Osteocyte (in vitro differentiated cells): ENCODE measurements around the gene METTL6. TPM values are rescaled to one million over a fixed set of nuclear protein-coding genes. Genes with fewer than 3 reads are reported as not detected.

Experiments used
- DNase-seq: peaks from one replicate; pipeline ENCODE4 v3.0.0; 2021; ENCODE audit warnings: mixed read lengths; ENCODE audit not compliant: unreplicated experiment; ENCODE audit errors: extremely low spot score
- H3K27ac Mint-ChIP-seq: one replicate; pipeline ENCODE4 v1.8.0; 2021; ENCODE audit warnings: mild to moderate bottlenecking, mixed read lengths; ENCODE audit not compliant: unreplicated experiment
- H3K27me3 Mint-ChIP-seq: one replicate; pipeline ENCODE4 v1.8.0; 2021; ENCODE audit warnings: mixed read lengths; ENCODE audit not compliant: unreplicated experiment
- H3K36me3 Mint-ChIP-seq: one replicate; pipeline ENCODE4 v1.8.0; 2021; ENCODE audit warnings: mixed read lengths; ENCODE audit not compliant: unreplicated experiment
- H3K4me1 Mint-ChIP-seq: one replicate; pipeline ENCODE4 v1.8.0; 2021; ENCODE audit warnings: mixed read lengths; ENCODE audit not compliant: unreplicated experiment
- H3K4me3 Mint-ChIP-seq: one replicate; pipeline ENCODE4 v1.8.0; 2021; ENCODE audit warnings: mild to moderate bottlenecking, moderate library complexity, mixed read lengths; ENCODE audit not compliant: unreplicated experiment
- H3K9me3 Mint-ChIP-seq: one replicate; pipeline ENCODE4 v1.8.0; 2021; ENCODE audit warnings: mixed read lengths; ENCODE audit not compliant: unreplicated experiment
- long read RNA-seq: library from polyadenylated mRNA; unstranded; transcript quantifications from one replicate; pipeline ENCODE4 v2.0.0, GENCODE V29; 2021
- total RNA-seq: library from RNA; stranded (reverse); gene quantifications from 2 replicates; pipeline ENCODE4 v1.2.1, GENCODE V29; 2021
- TF ChIP-seq, protein P1 (sequence below): fragments of 200-600 bp; sonication (generic); IDR thresholded peaks from 2 replicates; pipeline ENCODE4 v1.5.0; 2021; ENCODE audit warnings: antibody characterized with exemption, mild to moderate bottlenecking, moderate library complexity

METTL6 gene, protein sequence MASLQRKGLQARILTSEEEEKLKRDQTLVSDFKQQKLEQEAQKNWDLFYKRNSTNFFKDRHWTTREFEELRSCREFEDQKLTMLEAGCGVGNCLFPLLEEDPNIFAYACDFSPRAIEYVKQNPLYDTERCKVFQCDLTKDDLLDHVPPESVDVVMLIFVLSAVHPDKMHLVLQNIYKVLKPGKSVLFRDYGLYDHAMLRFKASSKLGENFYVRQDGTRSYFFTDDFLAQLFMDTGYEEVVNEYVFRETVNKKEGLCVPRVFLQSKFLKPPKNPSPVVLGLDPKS
- total RNA-seq: 20.5 and 23.9 TPM in 2 replicates
- long read RNA-seq, full-length matches to known transcripts: 23 of 62 reads
- long read RNA-seq, partial matches to known transcripts: 17 of 62 reads
- long read RNA-seq, other reads (novel, unspliced or antisense): 22 of 62 reads

- Mint-ChIP-seq H3K27ac (peak within 1 kb of the TSS; percentile 93), H3K27me3 (no peaks in the 10 kb centered on the region), H3K9me3 (no peaks in the 10 kb centered on the region), H3K4me3 (peak within 1 kb of the TSS; percentile 94), H3K4me1 (peaks cover 36% of the 10 kb centered on the region), H3K36me3 (peaks cover 19% of the 10 kb centered on the region)
- TF ChIP-seq, protein P1, sequence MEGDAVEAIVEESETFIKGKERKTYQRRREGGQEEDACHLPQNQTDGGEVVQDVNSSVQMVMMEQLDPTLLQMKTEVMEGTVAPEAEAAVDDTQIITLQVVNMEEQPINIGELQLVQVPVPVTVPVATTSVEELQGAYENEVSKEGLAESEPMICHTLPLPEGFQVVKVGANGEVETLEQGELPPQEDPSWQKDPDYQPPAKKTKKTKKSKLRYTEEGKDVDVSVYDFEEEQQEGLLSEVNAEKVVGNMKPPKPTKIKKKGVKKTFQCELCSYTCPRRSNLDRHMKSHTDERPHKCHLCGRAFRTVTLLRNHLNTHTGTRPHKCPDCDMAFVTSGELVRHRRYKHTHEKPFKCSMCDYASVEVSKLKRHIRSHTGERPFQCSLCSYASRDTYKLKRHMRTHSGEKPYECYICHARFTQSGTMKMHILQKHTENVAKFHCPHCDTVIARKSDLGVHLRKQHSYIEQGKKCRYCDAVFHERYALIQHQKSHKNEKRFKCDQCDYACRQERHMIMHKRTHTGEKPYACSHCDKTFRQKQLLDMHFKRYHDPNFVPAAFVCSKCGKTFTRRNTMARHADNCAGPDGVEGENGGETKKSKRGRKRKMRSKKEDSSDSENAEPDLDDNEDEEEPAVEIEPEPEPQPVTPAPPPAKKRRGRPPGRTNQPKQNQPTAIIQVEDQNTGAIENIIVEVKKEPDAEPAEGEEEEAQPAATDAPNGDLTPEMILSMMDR: peak; percentile 32
- DNase-seq: peak; percentile 90
Measured at GRCh38 chr3:15427182-15427880, at the start of gene METTL6, which contains the start of gene EAF1. Gene METTL6, minus strand, starts transcription at chr3:15427544. Its CDS starts 1,033 bp downstream, at chr3:15426511. Gene EAF1, plus strand, starts transcription at chr3:15427598. Its CDS starts 182 bp downstream, at chr3:15427780.

DNA sequence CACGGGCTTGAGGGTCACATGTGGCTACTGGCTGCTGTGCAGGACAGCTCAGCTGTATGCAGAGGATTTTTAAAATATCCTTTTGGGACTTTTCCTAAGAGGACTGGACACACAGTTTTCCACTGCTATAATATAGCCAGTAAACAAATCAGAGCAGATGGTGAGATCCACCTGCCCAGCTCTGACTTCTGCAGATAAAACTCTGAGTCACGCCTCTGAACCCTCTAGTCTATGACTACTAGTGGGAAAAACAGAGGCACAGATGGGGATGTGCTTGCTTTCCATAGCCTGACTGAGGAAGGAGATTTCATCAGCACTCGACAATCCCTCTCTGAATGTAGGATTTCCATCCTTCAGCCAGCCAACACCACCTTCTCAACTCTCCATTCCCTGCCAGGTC is 49.0 kb upstream of the METTL6 start:
- no peaks in the 10 kb centered on the region for H3K4me1 Mint-ChIP-seq
- peaks cover under 1% of the 10 kb centered on the region for H3K27me3 Mint-ChIP-seq
- DNase-seq: no peak
- TF ChIP-seq, protein P1: no peak
- no peak overlapping the region for H3K4me3 Mint-ChIP-seq
- H3K9me3 Mint-ChIP-seq: peaks cover 4% of the 10 kb centered on the region
- H3K36me3 Mint-ChIP-seq: no peaks in the 10 kb centered on the region
- H3K27ac Mint-ChIP-seq: no peak overlapping the region

DNA sequence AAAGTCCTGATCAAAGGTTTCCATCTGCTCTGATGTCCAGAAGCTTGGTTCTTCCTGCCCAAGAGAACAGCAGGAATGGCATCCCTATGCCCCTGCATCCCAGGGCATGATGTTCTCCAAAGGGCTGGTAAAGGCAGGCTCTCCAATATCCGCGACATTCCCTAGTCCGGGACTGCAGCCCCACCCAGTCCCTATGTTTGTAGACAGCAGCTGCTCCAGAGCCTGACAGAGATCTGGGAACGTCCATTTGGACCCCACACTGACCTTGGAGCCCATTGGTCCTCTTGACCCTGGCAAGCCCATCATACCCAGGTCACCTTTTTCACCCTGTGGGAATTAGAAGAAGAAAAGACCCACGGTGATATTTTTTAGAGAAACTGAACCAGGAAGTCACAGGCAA is 47.8 kb upstream of the METTL6 start:
- Mint-ChIP-seq H3K4me1 (no peaks in the 10 kb centered on the region), H3K9me3 (no peaks in the 10 kb centered on the region), H3K4me3 (no peak overlapping the region), H3K36me3 (no peaks in the 10 kb centered on the region), H3K27ac (no peak overlapping the region), H3K27me3 (peaks cover 3% of the 10 kb centered on the region)
- TF ChIP-seq, protein P1: no peak
- DNase-seq: no peak

- no peak for DNase-seq
- peaks cover 3% of the 10 kb centered on the region for H3K27me3 Mint-ChIP-seq
- H3K27ac Mint-ChIP-seq: no peak overlapping the region
- no peaks in the 10 kb centered on the region for H3K36me3 Mint-ChIP-seq
- TF ChIP-seq, protein P1: no peak
- H3K4me3 Mint-ChIP-seq: no peak overlapping the region
- no peaks in the 10 kb centered on the region for H3K9me3 Mint-ChIP-seq
- H3K4me1 Mint-ChIP-seq: no peaks in the 10 kb centered on the region
Measured at GRCh38 chr3:15471861-15472260, 44.5 kb upstream of the METTL6 start.

DNA sequence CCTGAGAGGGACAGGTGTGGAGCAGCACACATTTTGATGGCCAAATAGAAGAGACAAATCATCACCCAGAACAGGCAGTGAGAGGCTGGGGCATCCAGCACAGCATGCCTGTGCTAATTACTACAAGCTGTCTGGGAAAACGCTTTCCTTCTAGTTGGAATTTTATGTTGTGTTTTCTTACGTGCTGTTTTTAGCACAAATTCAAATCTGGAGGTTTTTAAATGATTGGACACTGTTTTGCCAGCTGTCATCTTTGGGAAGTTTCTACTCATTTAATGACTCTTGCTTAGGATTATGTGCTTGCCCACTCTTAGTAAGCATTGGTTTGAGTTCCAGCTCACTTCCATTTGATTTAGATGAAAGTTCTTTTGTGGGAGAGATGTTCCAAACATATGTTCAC is 43.5 kb upstream of the METTL6 start:
- H3K4me1 Mint-ChIP-seq: no peaks in the 10 kb centered on the region
- H3K4me3 Mint-ChIP-seq: no peak overlapping the region
- no peaks in the 10 kb centered on the region for H3K36me3 Mint-ChIP-seq
- TF ChIP-seq, protein P1: no peak
- no peak for DNase-seq
- no peak overlapping the region for H3K27ac Mint-ChIP-seq
- H3K27me3 Mint-ChIP-seq: peaks cover 3% of the 10 kb centered on the region
- no peaks in the 10 kb centered on the region for H3K9me3 Mint-ChIP-seq
